OCI-LY7 (cell line): Measurements from ENCODE around the gene ANP32A. TPM values are rescaled to one million over a fixed set of nuclear protein-coding genes. Genes with fewer than 3 reads are reported as not detected.
"Not testable (repeated sequence)": the region's sequence is repeated elsewhere in the genome, so short reads cannot be mapped to it uniquely, and the experiment has no call there.

Source experiments
- BruUV-seq: library from RNA; stranded (reverse); fragments of 400-500 nt; replicated peaks from 2 replicates; lab custom pipeline; 2021; lab: Mats Ljungman, UMichigan
- CTCF ChIA-PET: fragments of 300-600 bp; sonication (Branson Sonifier 250); formaldehyde crosslinking; loops from one replicate; lab custom pipeline; 2022; ENCODE audit warnings: antibody characterized with exemption; ENCODE audit not compliant: unreplicated experiment; lab: Charles Lee
- POLR2A ChIA-PET: fragments of 300-600 bp; sonication (Branson Sonifier 250); formaldehyde crosslinking; loops from one replicate; lab custom pipeline; 2022; ENCODE audit warnings: antibody characterized with exemption; lab: Charles Lee
- DNase-seq: peaks from one replicate; pipeline ENCODE4 v3.0.0-alpha.2; 2015; ENCODE audit warnings: low spot score
- H2AFZ ChIP-seq: fragments of 200-600 bp; sonication (generic), shearing (Covaris generic); 2 replicates; pipeline ENCODE4 v1.6.1; 2014; ENCODE audit warnings: mild to moderate bottlenecking, antibody characterized with exemption, low read length, moderate library complexity
- H3K27ac ChIP-seq: fragments of 200-600 bp; sonication (generic); 2 replicates; pipeline ENCODE4 v1.5.1; 2014; ENCODE audit warnings: mixed run types, low read depth, mild to moderate bottlenecking, moderate library complexity, low read length, inconsistent platforms; ENCODE audit not compliant: poor library complexity, severe bottlenecking
- H3K36me3 ChIP-seq: fragments of 200-600 bp; sonication (generic); 2 replicates; pipeline ENCODE4 v1.6.1; 2014; ENCODE audit warnings: mild to moderate bottlenecking, antibody characterized with exemption, low read length, moderate library complexity, mixed read lengths; ENCODE audit not compliant: insufficient read depth
- H3K4me1 ChIP-seq: fragments of 200-600 bp; sonication (generic); 2 replicates; pipeline ENCODE4 v1.5.1; 2014; ENCODE audit warnings: mild to moderate bottlenecking, low read length; ENCODE audit not compliant: insufficient read depth, poor library complexity, severe bottlenecking
- H3K4me2 ChIP-seq: fragments of 200-600 bp; sonication (generic); 2 replicates; pipeline ENCODE4 v1.6.1; 2014; ENCODE audit warnings: mild to moderate bottlenecking, low read length
- H3K4me3 ChIP-seq: fragments of 200-600 bp; sonication (generic); 2 replicates; pipeline ENCODE4 v1.5.1; 2014; ENCODE audit warnings: mild to moderate bottlenecking, low read depth, low read length; ENCODE audit not compliant: poor library complexity, severe bottlenecking
- H3K79me2 ChIP-seq: fragments of 200-600 bp; sonication (generic); 2 replicates; pipeline ENCODE4 v1.6.1; 2016; ENCODE audit warnings: low read depth, mild to moderate bottlenecking, low read length, moderate library complexity, mixed read lengths; ENCODE audit not compliant: insufficient read depth
- H3K9me2 ChIP-seq: fragments of 200-600 bp; sonication (generic); 2 replicates; pipeline ENCODE4 v1.6.1; 2016; ENCODE audit warnings: mild to moderate bottlenecking, low read length, mixed read lengths; ENCODE audit not compliant: insufficient read depth
- H3K9me3 ChIP-seq: fragments of 200-600 bp; sonication (generic); 2 replicates; pipeline ENCODE4 v1.6.1; 2014; ENCODE audit warnings: mild to moderate bottlenecking, mixed run types, low read length, mixed read lengths
- H4K20me1 ChIP-seq: fragments of 200-600 bp; sonication (generic); 2 replicates; pipeline ENCODE4 v1.6.1; 2014; ENCODE audit warnings: mild to moderate bottlenecking, antibody characterized with exemption, low read length, moderate library complexity, mixed read lengths; ENCODE audit not compliant: insufficient read depth
- EZH2phosphoT487 ChIP-seq: fragments of 200-600 bp; sonication (generic); IDR thresholded peaks from 2 replicates; pipeline ENCODE4 v1.6.1; 2018; ENCODE audit warnings: low read depth, borderline replicate concordance, mild to moderate bottlenecking, mixed run types, antibody characterized with exemption, low read length, moderate library complexity, mixed read lengths
- intact Hi-C: fragments of 100-400 bp; cut with micrococcal nuclease; formaldehyde crosslinking; loops from one replicate; pipeline ENCODE4 v1.10.0; 2022; ENCODE audit not compliant: unreplicated experiment
- total RNA-seq, 2 experiments: library from RNA; depleted of rRNA in 1 of 2; stranded (reverse); fragments of >200 nt in 1 of 2; shearing (Covaris generic) in 1 of 2; gene quantifications; 2 replicates each; pipeline ENCODE4 v1.2.3, GENCODE V29; 2014 to 2022
- TF ChIP-seq, protein P1 (sequence below): fragments of 200-600 bp; sonication (generic); conservative IDR thresholded peaks from 2 replicates; pipeline ENCODE4 v1.5.1; 2014; ENCODE audit warnings: mild to moderate bottlenecking, antibody characterized with exemption, low read length, moderate library complexity, mixed read lengths

The ANP32A gene
- total RNA-seq, 2 experiments from 2014 or later: 232 to 580 TPM

DNA sequence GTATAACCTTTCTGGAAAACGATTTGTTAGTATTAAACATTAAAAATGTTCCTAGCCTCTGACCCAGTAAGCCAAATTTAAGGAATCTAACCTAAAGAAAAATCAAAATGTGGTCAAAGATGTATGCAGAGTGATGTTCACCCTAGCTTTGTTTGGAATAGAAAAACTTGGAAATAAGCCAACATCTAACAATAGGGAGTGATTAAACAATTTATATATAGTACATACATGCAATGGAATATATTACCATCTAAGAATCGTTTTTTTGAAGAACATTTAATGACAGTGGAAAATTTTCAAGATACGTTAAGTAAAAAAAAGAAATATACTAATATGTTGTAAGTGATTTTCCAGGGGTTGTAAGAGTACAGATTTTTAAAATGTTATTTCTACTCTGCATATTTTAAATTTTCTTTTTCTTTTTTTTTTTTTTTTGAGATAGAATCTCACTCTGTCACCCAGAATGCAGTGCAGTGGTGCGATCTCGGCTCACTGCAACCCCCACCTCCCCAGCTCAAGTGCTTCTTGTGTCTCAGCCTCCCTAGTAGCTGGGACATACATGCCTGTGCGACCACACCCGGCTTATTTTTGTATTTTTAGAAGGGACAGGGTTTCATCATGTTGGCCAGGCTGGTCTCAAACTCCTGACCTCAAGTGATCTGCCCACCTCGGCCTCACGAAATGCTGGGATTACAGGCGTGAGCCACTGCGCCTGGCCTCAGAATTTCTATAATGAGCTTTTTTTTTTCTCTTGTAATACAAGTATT lies 54.9 kb downstream of the ANP32A start:
- intact Hi-C loops: no loop called here
- ChIA-PET POLR2A (interaction anchor here (0.5 to 0.6 kb wide), 2 partner anchors 23 kb away, joined by 3 to 5 read pairs; no protein-coding TSS in a partner anchor), CTCF (no interaction called here)
- no peak overlapping the region for H3K4me2 ChIP-seq
- no peaks in the 10 kb centered on the region for H4K20me1 ChIP-seq
- TF ChIP-seq, protein P1, sequence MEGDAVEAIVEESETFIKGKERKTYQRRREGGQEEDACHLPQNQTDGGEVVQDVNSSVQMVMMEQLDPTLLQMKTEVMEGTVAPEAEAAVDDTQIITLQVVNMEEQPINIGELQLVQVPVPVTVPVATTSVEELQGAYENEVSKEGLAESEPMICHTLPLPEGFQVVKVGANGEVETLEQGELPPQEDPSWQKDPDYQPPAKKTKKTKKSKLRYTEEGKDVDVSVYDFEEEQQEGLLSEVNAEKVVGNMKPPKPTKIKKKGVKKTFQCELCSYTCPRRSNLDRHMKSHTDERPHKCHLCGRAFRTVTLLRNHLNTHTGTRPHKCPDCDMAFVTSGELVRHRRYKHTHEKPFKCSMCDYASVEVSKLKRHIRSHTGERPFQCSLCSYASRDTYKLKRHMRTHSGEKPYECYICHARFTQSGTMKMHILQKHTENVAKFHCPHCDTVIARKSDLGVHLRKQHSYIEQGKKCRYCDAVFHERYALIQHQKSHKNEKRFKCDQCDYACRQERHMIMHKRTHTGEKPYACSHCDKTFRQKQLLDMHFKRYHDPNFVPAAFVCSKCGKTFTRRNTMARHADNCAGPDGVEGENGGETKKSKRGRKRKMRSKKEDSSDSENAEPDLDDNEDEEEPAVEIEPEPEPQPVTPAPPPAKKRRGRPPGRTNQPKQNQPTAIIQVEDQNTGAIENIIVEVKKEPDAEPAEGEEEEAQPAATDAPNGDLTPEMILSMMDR: no peak
- no peak for TF ChIP-seq EZH2phosphoT487
- H3K9me3 ChIP-seq: no peaks in the 10 kb centered on the region
- no peak for DNase-seq
- no peak overlapping the region for H3K4me3 ChIP-seq
- BruUV-seq: no TSS peak
- no peaks in the 10 kb centered on the region for H3K79me2 ChIP-seq
- H3K9me2 ChIP-seq: no peaks in the 10 kb centered on the region
- H3K27ac ChIP-seq: no peak overlapping the region
- no peak overlapping the region for H2AFZ ChIP-seq
- H3K36me3 ChIP-seq: no peaks in the 10 kb centered on the region
- no peaks in the 10 kb centered on the region for H3K4me1 ChIP-seq

DNA sequence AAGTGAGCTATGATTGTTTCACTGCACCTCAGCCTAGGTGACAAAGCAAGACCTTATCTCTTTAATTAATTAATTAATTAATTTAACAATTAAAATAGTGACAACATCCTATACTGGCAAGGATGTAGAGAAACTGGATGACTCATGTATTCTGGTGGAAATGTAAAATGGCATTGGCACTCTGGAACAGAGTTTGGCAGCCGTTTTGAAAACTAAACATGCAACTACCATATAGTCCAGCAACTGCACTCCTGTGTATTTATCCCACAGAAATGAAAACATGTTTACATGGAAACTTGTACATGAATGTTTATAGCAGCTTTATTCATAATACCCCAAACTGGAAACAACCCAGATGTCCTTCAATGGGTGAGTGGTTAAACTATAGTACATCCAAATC lies 56.6 kb downstream of the ANP32A start:
- TF ChIP-seq, protein P1: no peak
- TF ChIP-seq EZH2phosphoT487: no peak
- Histone ChIP-seq H3K36me3 (no peaks in the 10 kb centered on the region), H3K4me1 (no peaks in the 10 kb centered on the region), H3K27ac (no peak overlapping the region), H3K79me2 (no peaks in the 10 kb centered on the region), H3K9me3 (no peaks in the 10 kb centered on the region), H2AFZ (no peak overlapping the region), H3K4me2 (no peak overlapping the region), H3K9me2 (no peaks in the 10 kb centered on the region), H3K4me3 (no peak overlapping the region), H4K20me1 (no peaks in the 10 kb centered on the region)
- BruUV-seq: no TSS peak
- ChIA-PET POLR2A (interaction anchor here (1.1 kb wide), 1 partner anchor 9 kb away, joined by 3 read pairs; no protein-coding TSS in a partner anchor), CTCF (no interaction called here)
- DNase-seq: no peak
- intact Hi-C loops: no loop called here

DNA sequence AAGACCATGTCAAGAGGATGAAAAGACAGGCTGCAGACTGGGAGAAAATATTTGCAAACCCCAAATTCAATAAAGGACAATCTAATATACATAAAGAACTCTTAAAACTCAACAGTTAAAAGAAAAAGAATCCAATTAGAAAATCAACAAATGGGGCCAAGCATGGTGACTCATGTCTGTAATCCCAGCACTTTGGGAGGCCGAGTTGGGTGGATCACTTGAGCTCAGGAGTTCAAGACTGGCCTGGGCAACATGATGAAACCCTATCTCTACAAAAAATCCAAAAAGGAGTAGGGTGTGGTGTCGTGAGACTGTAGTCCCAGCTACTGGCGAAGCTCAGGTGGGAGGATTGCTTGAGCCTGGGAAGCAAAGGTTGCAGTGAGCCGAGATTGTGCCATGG lies 57.6 kb downstream of the ANP32A start:
- no peak for DNase-seq
- TF ChIP-seq, protein P1: no peak
- no peak for TF ChIP-seq EZH2phosphoT487
- Histone ChIP-seq H3K79me2 (no peaks in the 10 kb centered on the region), H3K27ac (no peak overlapping the region), H3K9me2 (no peaks in the 10 kb centered on the region), H3K4me1 (no peaks in the 10 kb centered on the region), H3K9me3 (no peaks in the 10 kb centered on the region), H3K4me3 (no peak overlapping the region), H2AFZ (no peak overlapping the region), H3K36me3 (no peaks in the 10 kb centered on the region), H4K20me1 (no peaks in the 10 kb centered on the region), H3K4me2 (no peak overlapping the region)
- BruUV-seq: no TSS peak
- ChIA-PET CTCF (no interaction called here), POLR2A (interaction anchor here (1.7 kb wide), 1 partner anchor 21 kb away, joined by 5 read pairs; no protein-coding TSS in a partner anchor)
- intact Hi-C loops: no loop called here

DNA sequence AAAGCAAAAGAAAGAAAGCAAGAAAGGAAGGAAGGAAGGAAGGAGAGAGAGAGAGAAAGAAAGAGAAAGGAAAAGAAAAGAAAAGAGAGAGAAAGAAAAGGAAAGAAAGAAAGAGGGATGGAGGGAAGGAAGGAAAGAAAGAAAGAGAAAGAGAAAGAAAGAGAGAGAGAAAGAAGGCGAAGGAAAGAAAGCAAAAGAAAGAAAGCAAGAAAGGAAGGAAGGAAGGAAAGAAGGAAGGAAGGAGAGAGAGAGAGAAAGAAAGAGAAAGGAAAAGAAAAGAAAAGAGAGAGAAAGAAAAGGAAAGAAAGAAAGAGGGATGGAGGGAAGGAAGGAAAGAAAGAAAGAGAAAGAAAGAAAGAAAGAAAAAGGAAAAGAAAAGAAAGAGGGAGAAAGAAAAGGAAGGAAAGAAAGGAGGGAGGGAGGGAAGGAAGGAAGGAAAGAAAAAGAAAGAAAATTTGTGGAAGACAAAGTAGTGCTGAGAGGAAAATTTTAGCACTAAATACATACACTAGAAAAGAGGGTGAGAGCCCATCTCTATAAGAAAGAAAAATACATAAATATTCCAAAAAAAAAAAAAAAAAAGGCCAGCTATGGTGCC lies 60.6 kb downstream of the ANP32A start:
- POLR2A ChIA-PET: interaction anchor here (0.7 kb wide), 1 partner anchor 16 kb away, joined by 3 read pairs; no protein-coding TSS in a partner anchor
- intact Hi-C loops, DNase-seq, H3K27ac ChIP-seq, H4K20me1 ChIP-seq, H3K36me3 ChIP-seq, H3K9me3 ChIP-seq, H3K4me3 ChIP-seq, H2AFZ ChIP-seq, H3K4me2 ChIP-seq, BruUV-seq, CTCF ChIA-PET, H3K4me1 ChIP-seq, H3K79me2 ChIP-seq, H3K9me2 ChIP-seq: not testable (repeated sequence)
